ENCODE data around the gene NRN1.
A peak's percentile ranks its signal among the peaks of the same experiment; 100 is the strongest.
"Not testable (repeated sequence)": the region's sequence is repeated elsewhere in the genome, so short reads cannot be mapped to it uniquely, and the experiment has no call there.

The NRN1 gene

DNA sequence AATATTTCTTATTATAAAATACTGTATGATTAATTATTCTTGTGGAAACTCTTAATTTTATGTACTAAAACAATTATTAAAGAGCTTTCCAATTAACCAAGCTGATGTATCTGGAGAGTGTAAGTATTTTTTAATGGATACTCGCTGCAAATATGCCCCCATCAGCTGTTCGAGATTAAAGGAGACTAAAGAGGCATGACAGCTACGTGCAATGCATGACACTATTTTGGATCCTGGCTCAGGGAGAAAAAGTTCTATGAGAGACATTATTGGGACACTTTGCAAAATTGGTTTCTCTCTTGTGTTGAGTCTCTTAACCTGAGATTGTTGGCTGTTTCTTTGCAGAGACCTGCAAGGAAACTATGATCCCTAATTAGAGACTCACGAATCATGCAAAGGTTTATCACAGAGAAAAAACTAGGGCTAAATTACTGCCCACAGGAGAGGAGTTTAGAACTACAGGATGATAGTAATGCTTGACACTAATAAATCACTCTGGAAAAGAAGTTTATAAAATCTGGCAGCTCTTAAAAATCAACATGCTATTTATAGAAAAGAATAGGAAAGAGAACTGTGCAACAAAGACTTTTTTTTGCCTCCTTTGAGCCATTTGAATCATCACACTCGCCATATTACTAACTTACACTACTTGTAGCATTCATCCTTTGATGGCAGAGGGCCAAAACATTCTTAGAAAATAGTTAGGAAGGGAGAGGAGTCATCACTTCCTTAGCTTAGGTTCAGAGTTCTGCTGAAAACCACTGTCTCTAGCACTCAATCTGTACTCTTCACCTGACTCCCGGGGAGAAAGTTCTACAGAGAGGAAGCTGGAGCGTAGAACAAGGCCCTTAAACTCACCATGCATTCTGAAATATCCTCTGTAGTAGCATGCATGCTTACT, 25.3 kb downstream of the NRN1 start:
- DNase-seq (no peak), ATAC-seq (replicated peaks) (no peak)
- H3K27me3 Mint-ChIP-seq = peaks cover 13% of the 10 kb centered on the region in 2 donors
- peaks cover 3 to 6% of the 10 kb centered on the region in 2 donors for H3K9me3 Mint-ChIP-seq
- no peak overlapping the region for H3K27ac Mint-ChIP-seq
- H3K4me3 Mint-ChIP-seq = no peak overlapping the region
- peaks cover 0 to 4% of the 10 kb centered on the region in 2 donors for H3K36me3 Mint-ChIP-seq
- H3K4me1 Mint-ChIP-seq = no peaks in the 10 kb centered on the region

DNA sequence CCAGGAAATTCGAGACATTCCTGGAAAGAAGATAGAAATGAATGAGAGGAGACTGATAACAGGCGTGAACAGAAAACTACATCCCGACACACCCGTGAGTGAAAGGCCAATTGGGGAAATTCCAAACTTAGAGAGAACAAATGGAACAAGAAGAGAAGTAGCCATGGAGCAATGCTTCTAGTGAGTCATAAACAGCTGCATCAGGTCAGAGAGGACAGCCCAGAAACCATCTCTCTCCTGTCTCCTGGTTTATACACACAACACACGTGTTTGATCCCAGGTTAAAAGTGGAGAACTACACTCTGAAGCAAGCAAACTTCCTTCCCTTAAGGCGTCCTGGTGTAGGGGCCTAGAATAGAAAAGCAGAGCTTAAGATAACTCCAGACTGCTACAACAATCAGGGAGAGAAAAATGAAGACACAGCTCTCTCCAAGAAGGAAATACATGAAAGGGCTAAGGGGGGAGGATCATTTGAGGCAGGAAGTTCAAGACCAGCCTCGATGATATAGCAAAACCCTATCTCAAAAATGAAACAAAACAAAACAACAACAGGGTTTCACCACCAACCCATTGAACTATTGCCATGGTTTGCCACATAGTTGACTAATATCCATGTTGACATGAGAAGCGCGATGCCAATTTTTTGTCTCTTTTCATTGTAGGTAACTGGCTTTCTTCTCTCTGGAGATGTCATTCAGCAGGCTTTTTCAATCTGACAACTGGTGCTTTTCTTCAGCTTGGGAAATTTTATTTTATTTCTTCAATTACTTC, 26.9 kb downstream of the NRN1 start:
- H3K9me3 Mint-ChIP-seq = peaks cover 3 to 6% of the 10 kb centered on the region in 2 donors
- H3K27me3 Mint-ChIP-seq = peaks cover 12 to 15% of the 10 kb centered on the region in 2 donors
- H3K27ac Mint-ChIP-seq = no peak overlapping the region
- no peaks in the 10 kb centered on the region for H3K4me1 Mint-ChIP-seq
- ATAC-seq (replicated peaks) (no peak), DNase-seq (no peak)
- peaks cover 0 to 4% of the 10 kb centered on the region in 2 donors for H3K36me3 Mint-ChIP-seq
- no peak overlapping the region for H3K4me3 Mint-ChIP-seq

- Mint-ChIP-seq H3K9me3 (peaks cover 3 to 6% of the 10 kb centered on the region in 2 donors), H3K27ac (no peak overlapping the region), H3K36me3 (peaks cover 0 to 4% of the 10 kb centered on the region in 2 donors), H3K27me3 (peaks cover 33 to 37% of the 10 kb centered on the region in 2 donors), H3K4me1 (no peaks in the 10 kb centered on the region), H3K4me3 (no peak overlapping the region)
- DNase-seq (no peak), ATAC-seq (replicated peaks) (no peak)
Measured at GRCh38 chr6:5976811-5977210, 29.9 kb downstream of the NRN1 start.

GRCh38 chr6:5968817-5969734, 37.6 kb downstream of the NRN1 start:
- DNase-seq = no peak

DNA sequence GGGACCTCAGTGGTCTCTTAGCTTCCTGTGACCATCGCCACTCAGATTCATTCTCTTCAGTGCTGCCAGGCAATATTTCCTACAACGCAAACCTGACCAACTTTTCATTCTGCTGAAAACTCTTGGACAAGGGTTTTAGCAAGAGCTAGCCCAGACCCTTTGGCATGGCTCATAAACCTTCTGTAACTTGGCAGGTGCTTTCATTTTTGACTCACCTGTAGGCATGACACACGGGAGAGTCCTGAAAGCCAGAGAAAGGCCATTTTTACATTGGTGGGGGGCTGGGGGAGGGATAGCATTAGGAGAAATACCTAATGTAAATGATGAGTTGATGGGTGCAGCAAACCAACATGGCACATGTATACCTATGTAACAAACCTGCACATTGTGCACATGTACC, 38.7 kb downstream of the NRN1 start:
- H3K36me3 Mint-ChIP-seq; H3K9me3 Mint-ChIP-seq; DNase-seq; H3K4me3 Mint-ChIP-seq; H3K27ac Mint-ChIP-seq; ATAC-seq (replicated peaks): not testable (repeated sequence)
- Mint-ChIP-seq H3K4me1 (peaks cover 11 to 18% of the 10 kb centered on the region in 2 donors), H3K27me3 (peaks cover 31 to 43% of the 10 kb centered on the region in 2 donors)

More at GRCh38 chr6:5968817-5969734, 37.6 kb downstream of the NRN1 start:
- H3K4me1 Mint-ChIP-seq = peaks cover 11 to 18% of the 10 kb centered on the region in 2 donors
- H3K27me3 Mint-ChIP-seq = peaks cover 31 to 41% of the 10 kb centered on the region in 2 donors
- no peak overlapping the region for H3K4me3 Mint-ChIP-seq
- no peaks in the 10 kb centered on the region for H3K9me3 Mint-ChIP-seq
- H3K36me3 Mint-ChIP-seq = no peaks in the 10 kb centered on the region
- ATAC-seq (replicated peaks) = peak; percentile 63 to 67
- H3K27ac Mint-ChIP-seq = peak overlapping the region; percentile 65

GRCh38 chr6:5967594-5967993, 39.1 kb downstream of the NRN1 start:
- peaks cover 26 to 39% of the 10 kb centered on the region in 2 donors for H3K27me3 Mint-ChIP-seq
- peak; percentile 20 to 38 for ATAC-seq (replicated peaks)
- no peaks in the 10 kb centered on the region for H3K36me3 Mint-ChIP-seq
- DNase-seq = no peak
- peaks cover 11 to 18% of the 10 kb centered on the region in 2 donors for H3K4me1 Mint-ChIP-seq
- H3K4me3 Mint-ChIP-seq = no peak overlapping the region
- H3K9me3 Mint-ChIP-seq = peaks cover 0 to 2% of the 10 kb centered on the region in 2 donors
- no peak overlapping the region for H3K27ac Mint-ChIP-seq

- no peak overlapping the region for H3K4me3 Mint-ChIP-seq
- DNase-seq = no peak
- H3K4me1 Mint-ChIP-seq = peaks cover 0 to 6% of the 10 kb centered on the region in 2 donors
- peaks cover 0 to 2% of the 10 kb centered on the region in 2 donors for H3K9me3 Mint-ChIP-seq
- H3K27ac Mint-ChIP-seq = no peak overlapping the region
- peaks cover 8 to 21% of the 10 kb centered on the region in 2 donors for H3K27me3 Mint-ChIP-seq
- no peaks in the 10 kb centered on the region for H3K36me3 Mint-ChIP-seq
- no peak for ATAC-seq (replicated peaks)
Measured at GRCh38 chr6:5962794-5963193, 43.9 kb downstream of the NRN1 start.

DNA sequence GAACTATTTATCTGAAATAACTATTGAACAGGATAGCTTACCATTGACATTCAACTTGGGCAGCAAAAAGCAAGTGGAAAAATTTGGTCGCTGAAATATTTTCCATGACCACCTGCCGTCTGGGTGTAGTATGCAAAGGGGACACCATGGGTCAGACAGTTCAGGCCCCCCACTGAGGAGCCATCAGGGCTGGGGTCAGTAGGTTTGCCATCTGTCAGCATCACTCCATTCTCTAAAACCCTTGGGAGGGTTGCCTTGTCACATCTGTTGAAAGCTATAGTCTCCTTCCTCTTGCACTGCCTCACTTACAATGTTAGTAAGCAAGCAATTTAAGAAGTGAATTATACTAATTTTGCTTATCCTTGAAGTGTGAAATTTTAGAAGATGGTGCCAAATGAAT, 44.9 kb downstream of the NRN1 start:
- H3K27me3 Mint-ChIP-seq = peaks cover 9 to 24% of the 10 kb centered on the region in 2 donors
- DNase-seq = no peak
- no peak for ATAC-seq (replicated peaks)
- H3K9me3 Mint-ChIP-seq = peaks cover 0 to 2% of the 10 kb centered on the region in 2 donors
- no peak overlapping the region for H3K27ac Mint-ChIP-seq
- H3K4me1 Mint-ChIP-seq = no peaks in the 10 kb centered on the region
- H3K4me3 Mint-ChIP-seq = no peak overlapping the region
- no peaks in the 10 kb centered on the region for H3K36me3 Mint-ChIP-seq

DNA sequence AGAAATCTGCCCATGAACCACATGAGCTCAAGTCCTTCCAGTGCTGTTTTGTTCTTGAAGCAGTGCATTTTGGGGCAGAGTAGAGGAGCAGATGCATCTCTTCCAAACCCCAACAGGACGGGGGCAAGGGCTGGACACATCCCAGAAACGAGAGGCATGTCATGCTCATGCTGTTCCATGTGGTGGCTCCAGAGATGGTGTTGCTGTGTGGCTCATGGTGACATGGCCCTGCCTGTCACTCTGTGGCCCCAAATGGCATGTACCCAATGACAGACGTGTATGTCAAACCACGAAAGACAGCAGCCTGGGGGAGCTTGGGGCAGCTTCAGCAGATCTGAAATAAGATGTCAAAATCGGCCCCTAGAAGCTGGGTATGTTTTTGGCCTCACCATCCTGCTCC, 46.3 kb downstream of the NRN1 start:
- DNase-seq (no peak), ATAC-seq (replicated peaks) (no peak)
- Mint-ChIP-seq H3K36me3 (no peaks in the 10 kb centered on the region), H3K4me3 (no peak overlapping the region), H3K27me3 (peaks cover 13 to 28% of the 10 kb centered on the region in 2 donors), H3K9me3 (peaks cover 0 to 2% of the 10 kb centered on the region in 2 donors), H3K4me1 (no peaks in the 10 kb centered on the region), H3K27ac (no peak overlapping the region)

DNA sequence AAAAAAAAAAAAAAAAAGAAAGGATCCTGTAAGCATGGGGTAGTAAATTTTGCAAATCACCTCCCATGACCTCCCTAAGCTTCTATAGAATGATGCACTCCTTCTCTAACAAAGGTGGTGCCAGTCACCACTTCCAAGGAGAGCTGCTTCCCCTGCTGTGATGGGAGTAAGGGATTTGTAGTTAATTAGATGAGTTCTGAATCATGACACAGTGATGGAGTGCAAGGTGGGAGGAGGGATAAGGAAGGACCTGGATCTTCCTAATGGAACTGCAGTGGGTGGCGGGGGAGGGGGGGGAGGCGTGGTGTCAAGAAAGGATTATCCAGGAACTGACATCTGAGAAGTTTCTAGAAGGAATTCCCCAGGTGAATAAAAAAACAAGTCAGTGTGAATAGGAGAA, 47.8 kb downstream of the NRN1 start:
- H3K27ac Mint-ChIP-seq = no peak overlapping the region
- DNase-seq = no peak
- ATAC-seq (replicated peaks) = no peak
- H3K4me3 Mint-ChIP-seq = no peak overlapping the region
- H3K36me3 Mint-ChIP-seq = no peaks in the 10 kb centered on the region
- H3K27me3 Mint-ChIP-seq = peaks cover 13 to 32% of the 10 kb centered on the region in 2 donors
- H3K9me3 Mint-ChIP-seq = peaks cover 0 to 2% of the 10 kb centered on the region in 2 donors
- no peaks in the 10 kb centered on the region for H3K4me1 Mint-ChIP-seq

- Mint-ChIP-seq H3K27me3 (peaks cover 16 to 31% of the 10 kb centered on the region in 2 donors), H3K36me3 (no peaks in the 10 kb centered on the region), H3K27ac (no peak overlapping the region), H3K9me3 (no peaks in the 10 kb centered on the region), H3K4me3 (no peak overlapping the region), H3K4me1 (no peaks in the 10 kb centered on the region)
- ATAC-seq (replicated peaks) (no peak), DNase-seq (no peak)
Measured at GRCh38 chr6:5956939-5957338, 49.8 kb downstream of the NRN1 start.

GRCh38 chr6:5950361-5950785, 56.4 kb downstream of the NRN1 start:
- no peak overlapping the region for H3K4me3 Mint-ChIP-seq
- H3K27me3 Mint-ChIP-seq = peaks cover 16 to 44% of the 10 kb centered on the region in 2 donors
- no peaks in the 10 kb centered on the region for H3K36me3 Mint-ChIP-seq
- no peak for DNase-seq
- peaks cover 0 to 1% of the 10 kb centered on the region in 2 donors for H3K9me3 Mint-ChIP-seq
- no peak overlapping the region for H3K27ac Mint-ChIP-seq
- H3K4me1 Mint-ChIP-seq = no peaks in the 10 kb centered on the region
- peak; percentile 48 to 57 for ATAC-seq (replicated peaks)

Measured in stimulated activated naive B cell treated with anti-CD40 and anti-IgM and Interleukin-4, amounts not matched to agents 10 μg/mL and 1 μg/mL and 100 μg/mL, for 72 hours (primary cell).